Measurements from ENCODE around the gene INHBA.

Gene INHBA

DNA sequence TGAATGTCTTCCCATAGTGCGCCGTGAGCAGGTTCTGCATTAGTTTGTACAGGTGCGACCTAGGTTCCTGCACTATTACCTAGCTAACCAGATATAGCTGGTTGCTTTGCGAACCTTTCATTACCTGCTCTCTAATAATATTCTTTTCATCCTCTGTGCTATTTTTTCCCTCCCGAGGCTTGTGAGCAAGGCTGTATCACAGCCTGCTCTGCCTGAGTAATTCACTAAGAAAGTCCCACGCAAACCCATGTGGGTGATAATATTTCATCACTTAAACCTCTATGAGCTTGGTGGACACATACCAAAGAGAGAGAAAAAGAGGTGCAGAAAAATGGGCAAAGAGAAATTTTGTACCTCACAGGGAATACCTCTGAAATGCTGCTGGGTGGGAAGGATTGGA lies 8.4 kb downstream of the INHBA start:
- no peak for TF ChIP-seq REST (IDR thresholded peaks at IDR 0.05; ENCODE audit: insufficient read depth in 1 of 2, low read depth in 2 of 2, low read length in 2 of 2)
- TF ChIP-seq SIN3A (IDR thresholded peaks at IDR 0.05; ENCODE audit: borderline replicate concordance, insufficient read depth, low read length), result no peak
- no peak for TF ChIP-seq POLR2AphosphoS5 (IDR thresholded peaks at IDR 0.05; ENCODE audit: low read depth, low read length)
- TF ChIP-seq FOXP2 (optimal IDR thresholded peaks at IDR 0.05; ENCODE audit: borderline replicate concordance, extremely low read depth, extremely low read length, insufficient read depth), result no peak
- TF ChIP-seq TAF1 (IDR thresholded peaks at IDR 0.05; ENCODE audit: borderline replicate concordance, insufficient read depth, low read length), result no peak

- TF ChIP-seq POLR2AphosphoS5 (IDR thresholded peaks at IDR 0.05; ENCODE audit: low read depth, low read length), result no peak
- no peak for TF ChIP-seq SIN3A (IDR thresholded peaks at IDR 0.05; ENCODE audit: borderline replicate concordance, insufficient read depth, low read length)
- no peak for TF ChIP-seq TAF1 (IDR thresholded peaks at IDR 0.05; ENCODE audit: borderline replicate concordance, insufficient read depth, low read length)
- no peak for TF ChIP-seq FOXP2 (optimal IDR thresholded peaks at IDR 0.05; ENCODE audit: borderline replicate concordance, extremely low read depth, extremely low read length, insufficient read depth)
- no peak for TF ChIP-seq REST (IDR thresholded peaks at IDR 0.05; ENCODE audit: insufficient read depth in 1 of 2, low read depth in 2 of 2, low read length in 2 of 2)
Measured at GRCh38 chr7:41693150-41693997, 9.5 kb downstream of the INHBA start.

GRCh38 chr7:41692251-41692650 lies 10.6 kb downstream of the INHBA start:
- no peak for TF ChIP-seq FOXP2 (optimal IDR thresholded peaks at IDR 0.05; ENCODE audit: borderline replicate concordance, extremely low read depth, extremely low read length, insufficient read depth)
- no peak for TF ChIP-seq POLR2AphosphoS5 (IDR thresholded peaks at IDR 0.05; ENCODE audit: low read depth, low read length)
- TF ChIP-seq SIN3A (IDR thresholded peaks at IDR 0.05; ENCODE audit: borderline replicate concordance, insufficient read depth, low read length), result no peak
- no peak for TF ChIP-seq TAF1 (IDR thresholded peaks at IDR 0.05; ENCODE audit: borderline replicate concordance, insufficient read depth, low read length)
- no peak for TF ChIP-seq REST (IDR thresholded peaks at IDR 0.05; ENCODE audit: insufficient read depth in 1 of 2, low read depth in 2 of 2, low read length in 2 of 2)

GRCh38 chr7:41691286-41692190 lies 11.4 kb downstream of the INHBA start:
- no peak for TF ChIP-seq REST (IDR thresholded peaks at IDR 0.05; ENCODE audit: insufficient read depth in 1 of 2, low read depth in 2 of 2, low read length in 2 of 2)
- no peak for TF ChIP-seq POLR2AphosphoS5 (IDR thresholded peaks at IDR 0.05; ENCODE audit: low read depth, low read length)
- TF ChIP-seq FOXP2 (optimal IDR thresholded peaks at IDR 0.05; ENCODE audit: borderline replicate concordance, extremely low read depth, extremely low read length, insufficient read depth), result no peak
- TF ChIP-seq TAF1 (IDR thresholded peaks at IDR 0.05; ENCODE audit: borderline replicate concordance, insufficient read depth, low read length), result no peak
- TF ChIP-seq SIN3A (IDR thresholded peaks at IDR 0.05; ENCODE audit: borderline replicate concordance, insufficient read depth, low read length), result no peak
